ENCODE results near the gene PDE9A. TPM values are rescaled to one million over a fixed set of nuclear protein-coding genes. Genes with fewer than 3 reads are reported as not detected.

The PDE9A gene
- total and polyA plus RNA-seq, 10 donors = 7.9 to 45.5 (median 23.8) TPM

DNA sequence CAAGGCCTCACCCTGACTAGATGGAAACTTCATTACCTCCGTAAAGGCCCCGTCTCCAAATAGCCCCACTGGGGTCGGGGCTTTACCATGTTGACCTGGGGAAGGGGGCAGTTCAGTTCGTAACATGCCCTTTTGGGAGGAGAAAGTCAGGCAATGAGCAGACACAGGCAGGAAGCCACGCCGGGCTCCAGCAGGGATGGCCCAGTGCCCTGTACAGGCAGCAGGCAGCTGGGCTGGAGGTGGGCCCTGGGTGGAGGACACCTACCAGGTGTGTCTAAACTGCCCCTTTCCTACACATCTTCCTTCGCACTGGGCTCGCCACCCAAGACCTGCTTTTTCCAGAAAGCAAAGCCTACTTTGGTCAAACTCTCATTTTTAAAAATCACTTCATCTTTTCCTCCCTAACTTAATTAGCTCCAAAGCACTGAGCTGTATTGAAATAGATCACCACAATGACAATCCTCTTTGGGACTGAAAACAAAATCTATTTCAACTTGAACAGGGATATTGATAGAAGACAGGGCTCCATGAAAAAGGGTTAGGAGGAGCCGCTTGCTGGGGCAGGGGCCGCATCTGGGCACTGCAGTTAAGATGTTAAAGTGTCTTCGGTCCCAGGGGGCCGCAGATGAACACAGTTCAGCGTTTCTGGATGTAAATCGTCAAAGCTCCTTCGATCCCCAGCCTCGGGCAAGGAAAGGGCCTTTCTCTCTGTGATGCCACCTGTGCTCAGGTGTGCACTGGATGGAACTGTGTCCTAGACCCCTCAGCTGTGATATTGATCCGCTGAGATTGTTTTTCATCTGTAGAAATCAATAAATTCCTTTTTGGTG is 104.6 kb downstream of the PDE9A start:
- peak; percentile 70 for DNase-seq
- intact Hi-C loops (cut with DNase I; ENCODE audit: low total_unique reads) = no loop called here
- Histone ChIP-seq H3K27ac (no peak overlapping the region), H3K27me3 (replicated peaks in 1 of 7) (no peaks in the 10 kb centered on the region), H3K9me3 (no peaks in the 10 kb centered on the region), H3K4me3 (no peak overlapping the region), H3K36me3 (peaks cover 0 to 78% (median 9%) of the 10 kb centered on the region in 6 donors), H3K4me1 (no peaks in the 10 kb centered on the region)
- TF ChIP-seq POLR2AphosphoS5 (IDR thresholded peaks at IDR 0.05) (no peak), POLR2A (IDR thresholded peaks at IDR 0.05) (no peak)
- TF ChIP-seq, protein P1, sequence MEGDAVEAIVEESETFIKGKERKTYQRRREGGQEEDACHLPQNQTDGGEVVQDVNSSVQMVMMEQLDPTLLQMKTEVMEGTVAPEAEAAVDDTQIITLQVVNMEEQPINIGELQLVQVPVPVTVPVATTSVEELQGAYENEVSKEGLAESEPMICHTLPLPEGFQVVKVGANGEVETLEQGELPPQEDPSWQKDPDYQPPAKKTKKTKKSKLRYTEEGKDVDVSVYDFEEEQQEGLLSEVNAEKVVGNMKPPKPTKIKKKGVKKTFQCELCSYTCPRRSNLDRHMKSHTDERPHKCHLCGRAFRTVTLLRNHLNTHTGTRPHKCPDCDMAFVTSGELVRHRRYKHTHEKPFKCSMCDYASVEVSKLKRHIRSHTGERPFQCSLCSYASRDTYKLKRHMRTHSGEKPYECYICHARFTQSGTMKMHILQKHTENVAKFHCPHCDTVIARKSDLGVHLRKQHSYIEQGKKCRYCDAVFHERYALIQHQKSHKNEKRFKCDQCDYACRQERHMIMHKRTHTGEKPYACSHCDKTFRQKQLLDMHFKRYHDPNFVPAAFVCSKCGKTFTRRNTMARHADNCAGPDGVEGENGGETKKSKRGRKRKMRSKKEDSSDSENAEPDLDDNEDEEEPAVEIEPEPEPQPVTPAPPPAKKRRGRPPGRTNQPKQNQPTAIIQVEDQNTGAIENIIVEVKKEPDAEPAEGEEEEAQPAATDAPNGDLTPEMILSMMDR (IDR thresholded peaks at IDR 0.05 in 8 of 11, conservative IDR thresholded peaks at IDR 0.05 in 3 of 11) = no peak
- 87 to 97% (median 95%) methylated on average over 13 to 17 of the region's 17 CpGs for WGBS, 5 donors

DNA sequence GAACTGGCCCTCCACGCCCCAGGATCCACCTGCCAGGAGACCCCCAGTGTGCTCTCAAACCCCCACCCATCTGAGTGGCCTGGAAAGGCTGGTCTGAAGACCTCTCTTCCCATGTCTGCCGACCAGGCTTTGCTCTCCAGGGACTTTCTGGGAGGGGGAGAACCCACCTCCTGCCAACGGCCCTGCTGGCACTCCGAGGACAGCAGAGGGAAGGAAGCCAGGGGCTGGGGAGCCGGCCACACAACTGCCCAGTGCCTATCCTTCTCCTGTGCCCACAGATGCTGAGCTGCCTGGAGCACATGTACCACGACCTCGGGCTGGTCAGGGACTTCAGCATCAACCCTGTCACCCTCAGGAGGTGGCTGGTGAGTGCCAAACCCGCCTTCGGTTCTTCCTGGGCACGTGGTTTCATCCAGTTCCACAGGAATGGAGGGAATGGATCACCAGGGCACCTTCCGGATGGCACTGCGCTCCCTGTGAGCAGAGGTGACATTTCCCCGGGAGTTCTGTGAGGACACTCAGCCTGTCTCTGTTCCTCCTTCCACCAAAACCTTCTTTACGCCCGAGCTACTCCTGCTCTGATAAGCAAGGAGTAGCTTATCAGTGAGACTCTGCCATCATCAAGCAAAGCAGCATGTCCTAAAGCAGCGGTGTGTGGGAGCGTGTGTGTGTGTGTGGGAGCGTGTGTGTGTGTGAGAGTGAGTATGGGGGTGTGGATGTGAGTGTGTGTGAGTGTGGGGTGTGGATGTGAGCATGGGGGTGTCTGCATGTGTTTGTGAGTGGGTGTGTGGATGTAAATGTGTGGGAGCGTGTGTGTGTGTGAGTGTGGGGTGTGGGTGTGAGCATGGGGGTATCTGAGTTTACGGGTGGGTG is 105.5 kb downstream of the PDE9A start:
- peak; percentile 56 for DNase-seq
- Histone ChIP-seq H3K27ac (no peak overlapping the region), H3K27me3 (replicated peaks in 1 of 7) (no peaks in the 10 kb centered on the region), H3K4me1 (no peaks in the 10 kb centered on the region), H3K36me3 (peaks cover 0 to 81% (median 12%) of the 10 kb centered on the region in 6 donors), H3K4me3 (no peak overlapping the region), H3K9me3 (no peaks in the 10 kb centered on the region)
- intact Hi-C loops (cut with DNase I; ENCODE audit: low total_unique reads) = no loop called here
- 81 to 88% (median 86%) methylated on average over 18 to 20 of the region's 20 CpGs for WGBS, 5 donors
- TF ChIP-seq, protein P1 (IDR thresholded peaks at IDR 0.05 in 8 of 11, conservative IDR thresholded peaks at IDR 0.05 in 3 of 11) = no peak
- TF ChIP-seq POLR2A (IDR thresholded peaks at IDR 0.05) = no peak
- TF ChIP-seq POLR2AphosphoS5 (IDR thresholded peaks at IDR 0.05) = no peak

DNA sequence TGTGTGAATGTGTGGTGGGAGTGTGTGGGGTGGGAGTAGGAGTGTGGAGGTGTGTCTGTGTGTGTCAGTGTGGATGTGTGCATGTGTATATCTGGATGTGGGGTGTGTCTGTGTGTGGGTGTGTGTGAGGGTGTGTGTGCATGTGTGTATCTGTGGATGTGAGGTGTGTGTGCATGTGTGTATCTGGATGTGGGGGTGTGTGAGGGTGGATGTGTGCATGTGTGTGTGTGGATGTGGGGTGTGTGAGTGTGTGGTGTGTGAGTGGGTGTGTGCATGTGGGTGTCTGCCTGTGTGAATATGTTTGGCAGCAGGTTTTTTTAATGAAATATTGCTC is 106.1 kb downstream of the PDE9A start:
- Histone ChIP-seq H3K36me3 (peaks cover 0 to 81% (median 14%) of the 10 kb centered on the region in 6 donors), H3K27ac (no peak overlapping the region), H3K4me1 (no peaks in the 10 kb centered on the region), H3K27me3 (replicated peaks in 1 of 7) (no peaks in the 10 kb centered on the region), H3K4me3 (no peak overlapping the region), H3K9me3 (no peaks in the 10 kb centered on the region)
- TF ChIP-seq POLR2A (IDR thresholded peaks at IDR 0.05) (no peak), POLR2AphosphoS5 (IDR thresholded peaks at IDR 0.05) (no peak)
- TF ChIP-seq, protein P1 (IDR thresholded peaks at IDR 0.05 in 8 of 11, conservative IDR thresholded peaks at IDR 0.05 in 3 of 11) = no peak
- peak; percentile 41 for DNase-seq
- intact Hi-C loops (cut with DNase I; ENCODE audit: low total_unique reads) = no loop called here

Data from spleen (tissue), 11 donors.